ENCODE data around the gene C3orf52. TPM values are rescaled to one million over a fixed set of nuclear protein-coding genes. Genes with fewer than 3 reads are reported as not detected.

C3orf52 gene
- total and polyA plus RNA-seq, 2 experiments from 2014 or later, result 8.1 to 16.6 TPM

- Mint-ChIP-seq H3K27ac (no peak overlapping the region), H3K27me3 (ENCODE audit: insufficient read depth, low read depth, poor library complexity) (peaks cover 7% of the 10 kb centered on the region), H3K9me3 (no peaks in the 10 kb centered on the region), H3K36me3 (ENCODE audit: low read depth) (no peaks in the 10 kb centered on the region; the same call in 2 of the 3 replicates), H3K4me3 (no peak overlapping the region), H3K4me1 (peaks cover 40% of the 10 kb centered on the region)
- Histone ChIP-seq H3K27ac (ENCODE audit: low read depth) (no peak overlapping the region), H3K4me1 (ENCODE audit: insufficient read depth) (peaks cover 35% of the 10 kb centered on the region), H3K4me2 (no peak overlapping the region), H3K36me3 (ENCODE audit: insufficient read depth) (no peaks in the 10 kb centered on the region), H4K20me1 (replicated peaks; ENCODE audit: insufficient read depth) (peaks cover 3% of the 10 kb centered on the region; the same call in 1 of the 2 replicates), H3K79me2 (replicated peaks; ENCODE audit: insufficient read depth) (peaks cover 57% of the 10 kb centered on the region), H3F3A (replicated peaks; ENCODE audit: low read depth) (peaks cover 5% of the 10 kb centered on the region; the same call in 1 of the 2 replicates), H3K4me3 (no peak overlapping the region), H2AFZ (no peak overlapping the region), H3K27me3 (ENCODE audit: insufficient read depth) (peaks cover 6% of the 10 kb centered on the region), H3K9me2 (ENCODE audit: insufficient read depth) (peaks cover 3% of the 10 kb centered on the region; the same call in 1 of the 2 replicates)
- ATAC-seq (no peak), DNase-seq (ENCODE audit: low spot score) (no peak)
- TF ChIP-seq ZNF331 (CRISPR knock-in tag; IDR thresholded peaks at IDR 0.05; ENCODE audit: low read depth), result no peak
- no peak for TF ChIP-seq ZNF462 (CRISPR knock-in tag; IDR thresholded peaks at IDR 0.05)
- TF ChIP-seq EZH2 (IDR thresholded peaks at IDR 0.05; ENCODE audit: low read depth, unreplicated experiment), result no peak
- no peak for TF ChIP-seq REST (IDR thresholded peaks at IDR 0.05; ENCODE audit: unreplicated experiment)
- TF ChIP-seq ZNF114 (CRISPR knock-in tag; IDR thresholded peaks at IDR 0.05), result no peak
- no peak for TF ChIP-seq STAT1 (IDR thresholded peaks at IDR 0.05; ENCODE audit: unreplicated experiment)
Measured at GRCh38 chr3:112089956-112090886, 4.0 kb downstream of the C3orf52 start.

Measured in GM23338 (cell line).